ENCODE data around the gene ARVCF.

GRCh38 chr22:19927696-19928095 is 88.9 kb downstream of the ARVCF start:
- TF ChIP-seq CTCF (IDR thresholded peaks at IDR 0.05) = no peak
- no peak for TF ChIP-seq POLR2AphosphoS5 (IDR thresholded peaks at IDR 0.05)

Measured in gastroesophageal sphincter (tissue), 3 donors.